Neural cell (in vitro differentiated cells): ENCODE data around the gene NDNF. TPM values are rescaled to one million over a fixed set of nuclear protein-coding genes. Genes with fewer than 3 reads are reported as not detected.

Experiments used
- H2AFZ ChIP-seq: fragments of 200-600, 300-800 bp; sonication (generic), shearing (Covaris generic); 2 replicates; pipeline ENCODE4 v1.6.0; 2014; ENCODE audit warnings: low read depth, mild to moderate bottlenecking, antibody characterized with exemption, low read length, moderate library complexity
- H3F3A ChIP-seq: fragments of 200-600 bp; shearing (Covaris generic); 2 replicates; pipeline ENCODE4 v1.6.1; 2016; ENCODE audit warnings: mild to moderate bottlenecking, moderate library complexity, mixed read lengths, antibody characterized with exemption, low read length; ENCODE audit not compliant: insufficient read depth, poor library complexity, severe bottlenecking
- H3K27ac ChIP-seq: fragments of 200-600, 300-800 bp; sonication (generic), shearing (Covaris generic); 2 replicates; pipeline ENCODE4 v1.5.1; 2014; ENCODE audit warnings: mild to moderate bottlenecking, low read length, moderate library complexity
- H3K27me3 ChIP-seq: fragments of 300-800, 200-600 bp; sonication (generic), shearing (Covaris generic); 2 replicates; pipeline ENCODE4 v1.6.0; 2014; ENCODE audit warnings: mild to moderate bottlenecking, low read depth, low read length, moderate library complexity; ENCODE audit not compliant: insufficient read depth
- H3K36me3 ChIP-seq: fragments of 300-800, 200-600 bp; sonication (generic), shearing (Covaris generic); 2 replicates; pipeline ENCODE4 v1.5.1; 2014; ENCODE audit warnings: mild to moderate bottlenecking, antibody characterized with exemption, low read length, moderate library complexity; ENCODE audit not compliant: insufficient read depth
- H3K4me2 ChIP-seq: fragments of 300-800, 200-600 bp; sonication (generic), shearing (Covaris generic); 2 replicates; pipeline ENCODE4 v1.6.0; 2014; ENCODE audit warnings: mild to moderate bottlenecking, low read length
- H3K4me3 ChIP-seq: fragments of 300-800, 200-600 bp; sonication (generic), shearing (Covaris generic); 2 replicates; pipeline ENCODE4 v1.5.1; 2014; ENCODE audit warnings: mild to moderate bottlenecking, low read length, moderate library complexity
- H3K79me2 ChIP-seq: fragments of 200-600 bp; shearing (Covaris generic); replicated peaks from 2 replicates; pipeline ENCODE4 v1.6.0; 2014; ENCODE audit warnings: mild to moderate bottlenecking, low read length, moderate library complexity; ENCODE audit not compliant: insufficient read depth
- H3K9ac ChIP-seq: fragments of 300-800, 200-600 bp; sonication (generic), shearing (Covaris generic); 2 replicates; pipeline ENCODE4 v1.6.1; 2016; ENCODE audit warnings: mild to moderate bottlenecking, low read length, mixed read lengths
- H3K9me2 ChIP-seq: fragments of 200-600 bp; shearing (Covaris generic); 2 replicates; pipeline ENCODE4 v1.6.1; 2016; ENCODE audit warnings: mild to moderate bottlenecking, low read length, mixed read lengths; ENCODE audit not compliant: insufficient read depth
- H3K9me3 ChIP-seq: fragments of 200-600, 300-800 bp; sonication (generic), shearing (Covaris generic); 2 replicates; pipeline ENCODE4 v1.6.1; 2016; ENCODE audit warnings: mild to moderate bottlenecking, mixed run types, low read length, moderate library complexity, mixed read lengths
- H4K20me1 ChIP-seq: fragments of 200-600 bp; shearing (Covaris generic); 2 replicates; pipeline ENCODE4 v1.6.1; 2016; ENCODE audit warnings: mild to moderate bottlenecking, mixed run types; ENCODE audit not compliant: insufficient read depth
- CTCF ChIP-seq: fragments of 450-650 bp; IDR thresholded peaks from 2 replicates; pipeline ENCODE4 v1.5.1; 2014; ENCODE audit warnings: antibody characterized with exemption, mild to moderate bottlenecking, moderate library complexity; ENCODE audit not compliant: poor library complexity, severe bottlenecking
- EP300 ChIP-seq: fragments of 450-650 bp; conservative IDR thresholded peaks from 2 replicates; pipeline ENCODE4 v1.6.1; 2014; ENCODE audit warnings: antibody characterized with exemption, mild to moderate bottlenecking, moderate library complexity; ENCODE audit not compliant: poor library complexity, severe bottlenecking
- EZH2 ChIP-seq: fragments of 200-600, 300-800 bp; shearing (Covaris generic), sonication (generic); IDR thresholded peaks from 2 replicates; pipeline ENCODE4 v1.6.1; 2014; ENCODE audit warnings: antibody characterized with exemption, low read length, borderline replicate concordance, mild to moderate bottlenecking; ENCODE audit not compliant: insufficient read depth, poor library complexity, severe bottlenecking
- MXI1 ChIP-seq: fragments of 450-650 bp; conservative IDR thresholded peaks from 2 replicates; pipeline ENCODE4 v1.6.1; 2014; ENCODE audit warnings: antibody characterized with exemption, mild to moderate bottlenecking; ENCODE audit not compliant: poor library complexity, severe bottlenecking
- POLR2AphosphoS5 ChIP-seq: IDR thresholded peaks from 2 replicates; pipeline ENCODE4 v1.6.1; 2012
- RAD21 ChIP-seq: fragments of 450-650 bp; conservative IDR thresholded peaks from 2 replicates; pipeline ENCODE4 v1.6.1; 2014; ENCODE audit warnings: antibody characterized with exemption, mild to moderate bottlenecking, moderate library complexity
- REST ChIP-seq: IDR thresholded peaks from 2 replicates; pipeline ENCODE4 v1.6.1; 2012; ENCODE audit warnings: borderline replicate concordance
- SMC3 ChIP-seq: fragments of 450-650 bp; conservative IDR thresholded peaks from 2 replicates; pipeline ENCODE4 v1.6.1; 2014; ENCODE audit warnings: antibody characterized with exemption, mild to moderate bottlenecking, moderate library complexity; ENCODE audit not compliant: poor library complexity
- TAF1 ChIP-seq: IDR thresholded peaks from 2 replicates; pipeline ENCODE4 v1.6.1; 2012; ENCODE audit warnings: low read depth
- polyA plus RNA-seq: library from polyadenylated mRNA; depleted of rRNA; stranded (reverse); fragments of >200 nt; gene quantifications from 2 replicates; pipeline ENCODE4 v1.2.3, GENCODE V29; 2014

Gene NDNF
- polyA plus RNA-seq, 1 donor from 2014 or later, result 4.3 TPM

- TF ChIP-seq MXI1, result no peak
- TF ChIP-seq TAF1, result no peak
- TF ChIP-seq RAD21, result no peak
These were observed 46.3 kb downstream of the NDNF start (continued) for GRCh38 chr4:121026034-121026433.

- Histone ChIP-seq H3K9me2 (no peaks in the 10 kb centered on the region), H2AFZ (no peak overlapping the region), H3K27ac (no peak overlapping the region), H3K9me3 (no peaks in the 10 kb centered on the region), H3K9ac (no peak overlapping the region), H3F3A (no peaks in the 10 kb centered on the region), H3K4me3 (no peak overlapping the region), H4K20me1 (no peaks in the 10 kb centered on the region), H3K36me3 (no peaks in the 10 kb centered on the region), H3K79me2 (no peaks in the 10 kb centered on the region), H3K27me3 (no peaks in the 10 kb centered on the region), H3K4me2 (no peak overlapping the region)
- no peak for TF ChIP-seq REST
- peak; percentile 56 for TF ChIP-seq EP300
These were observed 46.8 kb downstream of the NDNF start for GRCh38 chr4:121025540-121025939.

GRCh38 chr4:121018543-121018942 is 53.8 kb downstream of the NDNF start:
- Histone ChIP-seq H3K9me3 (no peaks in the 10 kb centered on the region), H3K27me3 (no peaks in the 10 kb centered on the region), H4K20me1 (no peaks in the 10 kb centered on the region), H2AFZ (no peak overlapping the region), H3K9ac (no peak overlapping the region), H3K9me2 (no peaks in the 10 kb centered on the region), H3K4me2 (no peak overlapping the region), H3K4me3 (no peak overlapping the region), H3K79me2 (no peaks in the 10 kb centered on the region), H3K27ac (no peak overlapping the region), H3K36me3 (no peaks in the 10 kb centered on the region), H3F3A (no peaks in the 10 kb centered on the region)
- TF ChIP-seq SMC3 (no peak), POLR2AphosphoS5 (no peak)

GRCh38 chr4:121016611-121017010 is 55.7 kb downstream of the NDNF start:
- no peak overlapping the region for H3K4me2 ChIP-seq
- no peak overlapping the region for H3K9ac ChIP-seq
- H3F3A ChIP-seq, result no peaks in the 10 kb centered on the region
- H3K79me2 ChIP-seq, result no peaks in the 10 kb centered on the region
- H3K36me3 ChIP-seq, result no peaks in the 10 kb centered on the region
- TF ChIP-seq RAD21 (no peak), TAF1 (no peak), REST (no peak), POLR2AphosphoS5 (no peak), EZH2 (no peak), SMC3 (no peak), CTCF (no peak), EP300 (no peak), MXI1 (no peak)
- H4K20me1 ChIP-seq, result no peaks in the 10 kb centered on the region
- no peaks in the 10 kb centered on the region for H3K9me3 ChIP-seq
- H3K27ac ChIP-seq, result no peak overlapping the region
- no peak overlapping the region for H2AFZ ChIP-seq
- H3K9me2 ChIP-seq, result no peaks in the 10 kb centered on the region
- no peak overlapping the region for H3K4me3 ChIP-seq
- H3K27me3 ChIP-seq, result no peaks in the 10 kb centered on the region
